ENCODE results near the gene C11orf54. TPM values are rescaled to one million over a fixed set of nuclear protein-coding genes. Genes with fewer than 3 reads are reported as not detected.
"Not testable (repeated sequence)": the region's sequence is repeated elsewhere in the genome, so short reads cannot be mapped to it uniquely, and the experiment has no call there.

The C11orf54 gene
- total RNA-seq, 1 experiment from 2014 or later = 37.2 TPM

- intact Hi-C loops (cut with micrococcal nuclease; ENCODE audit: unreplicated experiment) = no loop called here
- no peak overlapping the region for H3K27ac ChIP-seq
- POLR2A ChIA-PET (ENCODE audit: unreplicated experiment) = no interaction called here
- H4K20me1 ChIP-seq (ENCODE audit: insufficient read depth) = no peaks in the 10 kb centered on the region
- H3K9me3 ChIP-seq (ENCODE audit: insufficient read depth, low read depth) = no peaks in the 10 kb centered on the region
- BruUV-seq (replicated peaks) = no TSS peak
- H3K27me3 ChIP-seq (ENCODE audit: insufficient read depth, low read depth) = no peaks in the 10 kb centered on the region
- H3K79me2 ChIP-seq (ENCODE audit: low read depth) = no peaks in the 10 kb centered on the region
- H3F3A ChIP-seq (ENCODE audit: insufficient read depth, low read depth) = no peaks in the 10 kb centered on the region
- H3K36me3 ChIP-seq (ENCODE audit: low read depth) = no peaks in the 10 kb centered on the region
- no peaks in the 10 kb centered on the region for H3K4me1 ChIP-seq (replicated peaks; ENCODE audit: insufficient read depth)
- no peak for DNase-seq
- no peak for TF ChIP-seq EZH2 (IDR thresholded peaks at IDR 0.05; ENCODE audit: low read depth)
- TF ChIP-seq, protein P1, sequence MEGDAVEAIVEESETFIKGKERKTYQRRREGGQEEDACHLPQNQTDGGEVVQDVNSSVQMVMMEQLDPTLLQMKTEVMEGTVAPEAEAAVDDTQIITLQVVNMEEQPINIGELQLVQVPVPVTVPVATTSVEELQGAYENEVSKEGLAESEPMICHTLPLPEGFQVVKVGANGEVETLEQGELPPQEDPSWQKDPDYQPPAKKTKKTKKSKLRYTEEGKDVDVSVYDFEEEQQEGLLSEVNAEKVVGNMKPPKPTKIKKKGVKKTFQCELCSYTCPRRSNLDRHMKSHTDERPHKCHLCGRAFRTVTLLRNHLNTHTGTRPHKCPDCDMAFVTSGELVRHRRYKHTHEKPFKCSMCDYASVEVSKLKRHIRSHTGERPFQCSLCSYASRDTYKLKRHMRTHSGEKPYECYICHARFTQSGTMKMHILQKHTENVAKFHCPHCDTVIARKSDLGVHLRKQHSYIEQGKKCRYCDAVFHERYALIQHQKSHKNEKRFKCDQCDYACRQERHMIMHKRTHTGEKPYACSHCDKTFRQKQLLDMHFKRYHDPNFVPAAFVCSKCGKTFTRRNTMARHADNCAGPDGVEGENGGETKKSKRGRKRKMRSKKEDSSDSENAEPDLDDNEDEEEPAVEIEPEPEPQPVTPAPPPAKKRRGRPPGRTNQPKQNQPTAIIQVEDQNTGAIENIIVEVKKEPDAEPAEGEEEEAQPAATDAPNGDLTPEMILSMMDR (conservative IDR thresholded peaks at IDR 0.05) = no peak
- H3K4me2 ChIP-seq = no peak overlapping the region
- H2AFZ ChIP-seq = no peak overlapping the region
- H3K4me3 ChIP-seq = no peak overlapping the region
- H3K9me2 ChIP-seq (ENCODE audit: insufficient read depth) = no peaks in the 10 kb centered on the region
- CTCF ChIA-PET = no interaction called here
These were observed 32.2 kb downstream of the C11orf54 start for GRCh38 chr11:93773601-93774200.

- H3K4me1 ChIP-seq (replicated peaks; ENCODE audit: insufficient read depth); H3K36me3 ChIP-seq (ENCODE audit: low read depth); H2AFZ ChIP-seq; intact Hi-C loops (cut with micrococcal nuclease; ENCODE audit: unreplicated experiment); H3F3A ChIP-seq (ENCODE audit: insufficient read depth, low read depth); H3K9me2 ChIP-seq (ENCODE audit: insufficient read depth); BruUV-seq (replicated peaks); H3K9me3 ChIP-seq (ENCODE audit: insufficient read depth, low read depth); H3K4me2 ChIP-seq; H3K79me2 ChIP-seq (ENCODE audit: low read depth); POLR2A ChIA-PET (ENCODE audit: unreplicated experiment); DNase-seq; CTCF ChIA-PET; H3K27ac ChIP-seq; H3K27me3 ChIP-seq (ENCODE audit: insufficient read depth, low read depth); H4K20me1 ChIP-seq (ENCODE audit: insufficient read depth); H3K4me3 ChIP-seq: not testable (repeated sequence)
These were observed 33.1 kb downstream of the C11orf54 start for GRCh38 chr11:93774560-93774959.

DNA sequence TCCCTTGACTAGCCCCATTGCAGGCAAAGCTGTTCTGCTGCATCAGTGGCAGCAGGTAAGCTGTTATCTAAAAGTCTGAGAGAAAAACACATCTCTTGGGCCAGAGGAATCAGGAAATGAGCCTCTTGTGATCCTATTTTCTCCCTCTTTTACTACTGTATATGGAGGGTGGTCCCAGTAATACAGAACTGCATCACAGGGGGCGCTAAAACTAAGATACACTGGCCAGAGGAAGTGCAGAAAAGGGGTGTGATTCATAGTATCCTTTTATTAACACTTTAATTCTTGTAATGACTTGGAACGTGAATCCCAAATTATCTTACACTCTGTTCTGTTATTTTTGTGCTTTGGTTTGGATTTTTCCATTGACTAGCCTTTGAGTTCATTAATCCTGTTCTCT is 33.8 kb downstream of the C11orf54 start:
- intact Hi-C loops (cut with micrococcal nuclease; ENCODE audit: unreplicated experiment) = no loop called here
- H3K4me1 ChIP-seq (replicated peaks; ENCODE audit: insufficient read depth) = no peaks in the 10 kb centered on the region
- no peaks in the 10 kb centered on the region for H3F3A ChIP-seq (ENCODE audit: insufficient read depth, low read depth)
- BruUV-seq (replicated peaks) = no TSS peak
- no peaks in the 10 kb centered on the region for H3K27me3 ChIP-seq (ENCODE audit: insufficient read depth, low read depth)
- H2AFZ ChIP-seq = no peak overlapping the region
- H3K9me2 ChIP-seq (ENCODE audit: insufficient read depth) = no peaks in the 10 kb centered on the region
- H3K27ac ChIP-seq = no peak overlapping the region
- DNase-seq = no peak
- no peak overlapping the region for H3K4me2 ChIP-seq
- no peaks in the 10 kb centered on the region for H3K79me2 ChIP-seq (ENCODE audit: low read depth)
- CTCF ChIA-PET = no interaction called here
- no peaks in the 10 kb centered on the region for H4K20me1 ChIP-seq (ENCODE audit: insufficient read depth)
- no peaks in the 10 kb centered on the region for H3K36me3 ChIP-seq (ENCODE audit: low read depth)
- H3K9me3 ChIP-seq (ENCODE audit: insufficient read depth, low read depth) = no peaks in the 10 kb centered on the region
- TF ChIP-seq EZH2 (IDR thresholded peaks at IDR 0.05; ENCODE audit: low read depth) = no peak
- TF ChIP-seq, protein P1 (conservative IDR thresholded peaks at IDR 0.05) = peak; percentile 59
- no peak overlapping the region for H3K4me3 ChIP-seq
- POLR2A ChIA-PET (ENCODE audit: unreplicated experiment) = no interaction called here

GRCh38 chr11:93783362-93783761 is 41.9 kb downstream of the C11orf54 start:
- H3K9me2 ChIP-seq (ENCODE audit: insufficient read depth) = no peaks in the 10 kb centered on the region
- peaks cover 36% of the 10 kb centered on the region for H4K20me1 ChIP-seq (ENCODE audit: insufficient read depth)
- H3K4me1 ChIP-seq (replicated peaks; ENCODE audit: insufficient read depth) = peaks cover 30% of the 10 kb centered on the region
- DNase-seq = no peak
- intact Hi-C loops (cut with micrococcal nuclease; ENCODE audit: unreplicated experiment) = no loop called here
- TF ChIP-seq EZH2 (IDR thresholded peaks at IDR 0.05; ENCODE audit: low read depth) = no peak
- TF ChIP-seq, protein P1 (conservative IDR thresholded peaks at IDR 0.05) = no peak
- no peaks in the 10 kb centered on the region for H3F3A ChIP-seq (ENCODE audit: insufficient read depth, low read depth)
- no peaks in the 10 kb centered on the region for H3K27me3 ChIP-seq (ENCODE audit: insufficient read depth, low read depth)
- peaks cover 48% of the 10 kb centered on the region for H3K79me2 ChIP-seq (ENCODE audit: low read depth)
- H3K4me2 ChIP-seq = peak overlapping the region; percentile 88
- H2AFZ ChIP-seq = peak overlapping the region; percentile 89
- ChIA-PET CTCF (interaction anchor here (1.3 kb wide), 1 partner anchor 42 kb away, joined by 9 read pairs; the partner anchor contains the start of genes C11orf54 and TAF1D), POLR2A (ENCODE audit: unreplicated experiment) (no interaction called here)
- H3K27ac ChIP-seq = no peak overlapping the region
- BruUV-seq (replicated peaks) = no TSS peak
- H3K4me3 ChIP-seq = peak overlapping the region; percentile 91
- H3K9me3 ChIP-seq (ENCODE audit: insufficient read depth, low read depth) = no peaks in the 10 kb centered on the region
- peaks cover 17% of the 10 kb centered on the region for H3K36me3 ChIP-seq (ENCODE audit: low read depth)
